ENCODE results near the gene CFAP97D1. TPM values are rescaled to one million over a fixed set of nuclear protein-coding genes. Genes with fewer than 3 reads are reported as not detected.
A peak's percentile ranks its signal among the peaks of the same experiment; 100 is the strongest.

The CFAP97D1 gene
- total RNA-seq, 1 experiment from 2014 or later: 0.13 TPM

DNA sequence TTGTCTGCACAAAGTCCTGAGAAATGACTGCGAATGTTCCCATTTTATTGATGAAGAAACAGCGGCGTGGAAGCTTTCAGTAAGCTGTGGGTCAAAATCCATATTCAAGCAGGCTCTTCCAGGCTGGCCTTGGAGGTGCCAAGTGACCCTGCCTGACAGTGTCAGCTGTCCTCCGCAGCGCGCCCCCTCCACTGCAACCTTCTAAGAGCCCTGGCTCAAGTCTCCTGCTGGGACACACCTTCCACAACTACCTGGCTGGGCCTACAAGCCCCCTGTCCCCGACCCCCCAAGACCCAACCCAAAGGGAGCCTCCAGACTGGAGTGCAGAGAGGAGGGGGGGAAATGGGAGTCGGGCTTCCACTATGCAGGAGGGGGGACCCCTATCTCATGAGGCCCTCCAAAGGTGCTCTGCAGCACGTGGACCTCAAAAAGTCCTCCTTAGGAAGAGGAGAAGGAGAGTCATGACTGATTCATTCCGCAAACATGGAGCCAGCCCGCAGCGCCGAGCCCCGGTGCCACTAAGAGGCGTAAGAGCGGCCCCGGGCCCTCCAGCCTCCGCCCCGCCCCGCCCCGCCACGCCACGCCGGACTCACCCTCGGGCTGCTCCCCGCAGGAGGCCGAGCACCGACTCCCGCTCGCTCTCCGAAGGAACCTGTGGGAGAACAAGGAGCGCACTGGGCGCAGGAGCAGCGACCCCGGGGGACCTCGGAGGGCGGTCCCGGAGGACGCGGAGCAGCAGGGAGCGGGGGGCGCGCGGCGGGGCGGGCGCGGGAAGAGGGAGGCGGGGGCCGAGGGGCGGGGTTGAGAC is 52.1 kb downstream of the CFAP97D1 start:
- TF ChIP-seq, protein P1, sequence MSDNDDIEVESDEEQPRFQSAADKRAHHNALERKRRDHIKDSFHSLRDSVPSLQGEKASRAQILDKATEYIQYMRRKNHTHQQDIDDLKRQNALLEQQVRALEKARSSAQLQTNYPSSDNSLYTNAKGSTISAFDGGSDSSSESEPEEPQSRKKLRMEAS (CRISPR knock-in tag; IDR thresholded peaks at IDR 0.05): peak; percentile 28
- no peak for TF ChIP-seq ZNF396 (CRISPR knock-in tag; IDR thresholded peaks at IDR 0.05; ENCODE audit: borderline replicate concordance)
- Mint-ChIP-seq H3K4me1 (peaks cover 26% of the 10 kb centered on the region), H3K36me3 (peaks cover 20% of the 10 kb centered on the region), H3K4me3 (peak overlapping the region; percentile 81), H3K27me3 (ENCODE audit: low read depth) (peaks cover 36% of the 10 kb centered on the region), H3K9me3 (peaks cover 10% of the 10 kb centered on the region), H3K27ac (no peak overlapping the region)
- ChIA-PET POLR2A (no interaction called here), CTCF (interaction anchor here (0.9 to 7.8 kb wide), 3 partner anchors 9 to 73 kb away, joined by 3 to 45 read pairs (median 4); partner anchors contain the start of gene CD300LG)
- DNase-seq (ENCODE audit: low spot score) (peak; percentile 40), ATAC-seq (peak; percentile 36)

DNA sequence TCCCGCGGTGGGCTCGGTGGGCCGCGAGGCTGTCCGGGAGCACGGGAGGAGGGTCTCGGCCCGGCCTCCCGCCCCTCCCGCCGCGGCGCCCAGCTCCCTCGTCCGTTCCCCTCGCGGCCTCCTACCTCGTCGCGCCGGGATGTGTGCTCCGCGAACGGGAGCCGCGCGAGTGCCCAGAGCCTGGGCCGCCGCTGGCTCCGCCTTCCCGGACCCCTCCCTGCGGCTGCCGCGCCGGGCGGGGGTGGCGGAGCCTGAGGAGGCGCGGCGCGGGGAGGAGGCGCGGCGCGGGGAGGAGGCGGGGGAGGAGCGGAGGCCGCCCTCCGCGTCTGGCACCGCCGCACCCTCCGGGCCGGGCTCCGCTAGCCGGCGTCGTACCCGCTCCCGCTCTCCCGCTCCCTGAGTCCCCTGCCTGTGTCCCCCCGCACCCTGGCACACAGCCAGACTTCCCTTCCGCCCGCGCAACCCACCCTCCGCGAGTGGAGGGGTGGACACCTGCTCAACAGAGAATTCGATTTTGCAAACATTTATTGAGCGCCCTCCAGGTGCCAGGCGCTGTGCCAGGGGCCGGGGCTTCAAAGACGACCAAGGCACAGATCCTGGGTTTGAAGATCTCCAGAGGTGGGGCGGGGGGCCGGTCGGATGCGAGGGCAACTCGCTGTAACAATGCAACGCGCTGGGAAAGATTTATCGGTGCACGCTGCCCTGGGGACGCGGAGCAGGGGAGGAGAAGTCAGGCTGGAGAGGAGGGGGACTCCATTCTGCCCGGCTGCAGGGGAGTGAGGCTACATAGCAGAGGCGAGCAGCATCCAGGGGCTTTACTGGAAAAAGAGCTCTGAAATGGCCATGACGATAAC is 53.0 kb downstream of the CFAP97D1 start, which contains the start of gene MPP3:
MPP3 (minus strand) TSS at position 171 of the 854 bp plus-strand sequence. CDS start 1,240 bp downstream, outside the sequence.
- H3K9me3 Mint-ChIP-seq: peaks cover 10% of the 10 kb centered on the region
- no peak within 1 kb of the TSS; the same call in 1 of the 2 replicates for H3K27ac Mint-ChIP-seq
- H3K27me3 Mint-ChIP-seq (ENCODE audit: low read depth): peaks cover 36% of the 10 kb centered on the region
- ATAC-seq: peak; percentile 82
- peaks cover 17% of the 10 kb centered on the region for H3K36me3 Mint-ChIP-seq
- peak within 1 kb of the TSS; percentile 86 for H3K4me3 Mint-ChIP-seq
- CTCF ChIA-PET: interaction anchor here (7.8 kb wide), 1 partner anchor 13 kb away, joined by 45 read pairs; the partner anchor contains the start of gene CD300LG
- peaks cover 26% of the 10 kb centered on the region for H3K4me1 Mint-ChIP-seq
- peak; percentile 53 for DNase-seq (ENCODE audit: low spot score)
- POLR2A ChIA-PET: no interaction called here
- no peak; the same call in 1 of the 2 replicates for TF ChIP-seq GABPB1 (CRISPR knock-in tag; IDR thresholded peaks at IDR 0.05)
- TF ChIP-seq MXD4 (CRISPR knock-in tag; IDR thresholded peaks at IDR 0.05; ENCODE audit: borderline replicate concordance): no peak
- 0 out of 2 replicates have a peak, but pooled peaks have one; percentile 42 for TF ChIP-seq TEAD1 (CRISPR knock-in tag; IDR thresholded peaks at IDR 0.05)
- TF ChIP-seq PRRX2 (CRISPR knock-in tag; IDR thresholded peaks at IDR 0.05): no peak
- TF ChIP-seq, protein P2, sequence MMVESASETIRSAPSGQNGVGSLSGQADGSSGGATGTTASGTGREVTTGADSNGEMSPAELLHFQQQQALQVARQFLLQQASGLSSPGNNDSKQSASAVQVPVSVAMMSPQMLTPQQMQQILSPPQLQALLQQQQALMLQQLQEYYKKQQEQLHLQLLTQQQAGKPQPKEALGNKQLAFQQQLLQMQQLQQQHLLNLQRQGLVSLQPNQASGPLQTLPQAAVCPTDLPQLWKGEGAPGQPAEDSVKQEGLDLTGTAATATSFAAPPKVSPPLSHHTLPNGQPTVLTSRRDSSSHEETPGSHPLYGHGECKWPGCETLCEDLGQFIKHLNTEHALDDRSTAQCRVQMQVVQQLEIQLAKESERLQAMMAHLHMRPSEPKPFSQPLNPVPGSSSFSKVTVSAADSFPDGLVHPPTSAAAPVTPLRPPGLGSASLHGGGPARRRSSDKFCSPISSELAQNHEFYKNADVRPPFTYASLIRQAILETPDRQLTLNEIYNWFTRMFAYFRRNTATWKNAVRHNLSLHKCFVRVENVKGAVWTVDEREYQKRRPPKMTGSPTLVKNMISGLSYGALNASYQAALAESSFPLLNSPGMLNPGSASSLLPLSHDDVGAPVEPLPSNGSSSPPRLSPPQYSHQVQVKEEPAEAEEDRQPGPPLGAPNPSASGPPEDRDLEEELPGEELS (CRISPR knock-in tag; IDR thresholded peaks at IDR 0.05): no peak
- 0 out of 2 replicates have a peak, but pooled peaks have one; percentile 19 for TF ChIP-seq CREM (CRISPR knock-in tag; IDR thresholded peaks at IDR 0.05)
- no peak for TF ChIP-seq NR3C1 (CRISPR knock-in tag; conservative IDR thresholded peaks at IDR 0.05; ENCODE audit: low read depth)
- TF ChIP-seq, protein P3, sequence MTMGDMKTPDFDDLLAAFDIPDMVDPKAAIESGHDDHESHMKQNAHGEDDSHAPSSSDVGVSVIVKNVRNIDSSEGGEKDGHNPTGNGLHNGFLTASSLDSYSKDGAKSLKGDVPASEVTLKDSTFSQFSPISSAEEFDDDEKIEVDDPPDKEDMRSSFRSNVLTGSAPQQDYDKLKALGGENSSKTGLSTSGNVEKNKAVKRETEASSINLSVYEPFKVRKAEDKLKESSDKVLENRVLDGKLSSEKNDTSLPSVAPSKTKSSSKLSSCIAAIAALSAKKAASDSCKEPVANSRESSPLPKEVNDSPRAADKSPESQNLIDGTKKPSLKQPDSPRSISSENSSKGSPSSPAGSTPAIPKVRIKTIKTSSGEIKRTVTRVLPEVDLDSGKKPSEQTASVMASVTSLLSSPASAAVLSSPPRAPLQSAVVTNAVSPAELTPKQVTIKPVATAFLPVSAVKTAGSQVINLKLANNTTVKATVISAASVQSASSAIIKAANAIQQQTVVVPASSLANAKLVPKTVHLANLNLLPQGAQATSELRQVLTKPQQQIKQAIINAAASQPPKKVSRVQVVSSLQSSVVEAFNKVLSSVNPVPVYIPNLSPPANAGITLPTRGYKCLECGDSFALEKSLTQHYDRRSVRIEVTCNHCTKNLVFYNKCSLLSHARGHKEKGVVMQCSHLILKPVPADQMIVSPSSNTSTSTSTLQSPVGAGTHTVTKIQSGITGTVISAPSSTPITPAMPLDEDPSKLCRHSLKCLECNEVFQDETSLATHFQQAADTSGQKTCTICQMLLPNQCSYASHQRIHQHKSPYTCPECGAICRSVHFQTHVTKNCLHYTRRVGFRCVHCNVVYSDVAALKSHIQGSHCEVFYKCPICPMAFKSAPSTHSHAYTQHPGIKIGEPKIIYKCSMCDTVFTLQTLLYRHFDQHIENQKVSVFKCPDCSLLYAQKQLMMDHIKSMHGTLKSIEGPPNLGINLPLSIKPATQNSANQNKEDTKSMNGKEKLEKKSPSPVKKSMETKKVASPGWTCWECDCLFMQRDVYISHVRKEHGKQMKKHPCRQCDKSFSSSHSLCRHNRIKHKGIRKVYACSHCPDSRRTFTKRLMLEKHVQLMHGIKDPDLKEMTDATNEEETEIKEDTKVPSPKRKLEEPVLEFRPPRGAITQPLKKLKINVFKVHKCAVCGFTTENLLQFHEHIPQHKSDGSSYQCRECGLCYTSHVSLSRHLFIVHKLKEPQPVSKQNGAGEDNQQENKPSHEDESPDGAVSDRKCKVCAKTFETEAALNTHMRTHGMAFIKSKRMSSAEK (CRISPR knock-in tag; IDR thresholded peaks at IDR 0.05; ENCODE audit: borderline replicate concordance): no peak
- TF ChIP-seq ZNF317 (CRISPR knock-in tag; IDR thresholded peaks at IDR 0.05; ENCODE audit: borderline replicate concordance, low read depth): no peak
- no peak for TF ChIP-seq OVOL2 (CRISPR knock-in tag; IDR thresholded peaks at IDR 0.05; ENCODE audit: borderline replicate concordance)
- TF ChIP-seq, protein P4, sequence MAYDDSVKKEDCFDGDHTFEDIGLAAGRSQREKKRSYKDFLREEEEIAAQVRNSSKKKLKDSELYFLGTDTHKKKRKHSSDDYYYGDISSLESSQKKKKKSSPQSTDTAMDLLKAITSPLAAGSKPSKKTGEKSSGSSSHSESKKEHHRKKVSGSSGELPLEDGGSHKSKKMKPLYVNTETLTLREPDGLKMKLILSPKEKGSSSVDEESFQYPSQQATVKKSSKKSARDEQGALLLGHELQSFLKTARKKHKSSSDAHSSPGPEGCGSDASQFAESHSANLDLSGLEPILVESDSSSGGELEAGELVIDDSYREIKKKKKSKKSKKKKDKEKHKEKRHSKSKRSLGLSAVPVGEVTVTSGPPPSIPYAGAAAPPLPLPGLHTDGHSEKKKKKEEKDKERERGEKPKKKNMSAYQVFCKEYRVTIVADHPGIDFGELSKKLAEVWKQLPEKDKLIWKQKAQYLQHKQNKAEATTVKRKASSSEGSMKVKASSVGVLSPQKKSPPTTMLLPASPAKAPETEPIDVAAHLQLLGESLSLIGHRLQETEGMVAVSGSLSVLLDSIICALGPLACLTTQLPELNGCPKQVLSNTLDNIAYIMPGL (CRISPR knock-in tag; IDR thresholded peaks at IDR 0.05): peak; percentile 32; the same call in 1 of the 2 replicates
- TF ChIP-seq, protein P5, sequence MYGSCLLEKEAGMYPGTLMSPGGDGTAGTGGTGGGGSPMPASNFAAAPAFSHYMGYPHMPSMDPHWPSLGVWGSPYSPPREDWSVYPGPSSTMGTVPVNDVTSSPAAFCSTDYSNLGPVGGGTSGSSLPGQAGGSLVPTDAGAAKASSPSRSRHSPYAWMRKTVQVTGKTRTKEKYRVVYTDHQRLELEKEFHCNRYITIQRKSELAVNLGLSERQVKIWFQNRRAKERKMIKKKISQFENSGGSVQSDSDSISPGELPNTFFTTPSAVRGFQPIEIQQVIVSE (CRISPR knock-in tag; IDR thresholded peaks at IDR 0.05; ENCODE audit: borderline replicate concordance): no peak
- TF ChIP-seq, protein P6, sequence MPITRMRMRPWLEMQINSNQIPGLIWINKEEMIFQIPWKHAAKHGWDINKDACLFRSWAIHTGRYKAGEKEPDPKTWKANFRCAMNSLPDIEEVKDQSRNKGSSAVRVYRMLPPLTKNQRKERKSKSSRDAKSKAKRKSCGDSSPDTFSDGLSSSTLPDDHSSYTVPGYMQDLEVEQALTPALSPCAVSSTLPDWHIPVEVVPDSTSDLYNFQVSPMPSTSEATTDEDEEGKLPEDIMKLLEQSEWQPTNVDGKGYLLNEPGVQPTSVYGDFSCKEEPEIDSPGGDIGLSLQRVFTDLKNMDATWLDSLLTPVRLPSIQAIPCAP (CRISPR knock-in tag; IDR thresholded peaks at IDR 0.05): no peak
- peak; percentile 77 for TF ChIP-seq ZNF263 (CRISPR knock-in tag; IDR thresholded peaks at IDR 0.05; ENCODE audit: low read depth)
- TF ChIP-seq, protein P7, sequence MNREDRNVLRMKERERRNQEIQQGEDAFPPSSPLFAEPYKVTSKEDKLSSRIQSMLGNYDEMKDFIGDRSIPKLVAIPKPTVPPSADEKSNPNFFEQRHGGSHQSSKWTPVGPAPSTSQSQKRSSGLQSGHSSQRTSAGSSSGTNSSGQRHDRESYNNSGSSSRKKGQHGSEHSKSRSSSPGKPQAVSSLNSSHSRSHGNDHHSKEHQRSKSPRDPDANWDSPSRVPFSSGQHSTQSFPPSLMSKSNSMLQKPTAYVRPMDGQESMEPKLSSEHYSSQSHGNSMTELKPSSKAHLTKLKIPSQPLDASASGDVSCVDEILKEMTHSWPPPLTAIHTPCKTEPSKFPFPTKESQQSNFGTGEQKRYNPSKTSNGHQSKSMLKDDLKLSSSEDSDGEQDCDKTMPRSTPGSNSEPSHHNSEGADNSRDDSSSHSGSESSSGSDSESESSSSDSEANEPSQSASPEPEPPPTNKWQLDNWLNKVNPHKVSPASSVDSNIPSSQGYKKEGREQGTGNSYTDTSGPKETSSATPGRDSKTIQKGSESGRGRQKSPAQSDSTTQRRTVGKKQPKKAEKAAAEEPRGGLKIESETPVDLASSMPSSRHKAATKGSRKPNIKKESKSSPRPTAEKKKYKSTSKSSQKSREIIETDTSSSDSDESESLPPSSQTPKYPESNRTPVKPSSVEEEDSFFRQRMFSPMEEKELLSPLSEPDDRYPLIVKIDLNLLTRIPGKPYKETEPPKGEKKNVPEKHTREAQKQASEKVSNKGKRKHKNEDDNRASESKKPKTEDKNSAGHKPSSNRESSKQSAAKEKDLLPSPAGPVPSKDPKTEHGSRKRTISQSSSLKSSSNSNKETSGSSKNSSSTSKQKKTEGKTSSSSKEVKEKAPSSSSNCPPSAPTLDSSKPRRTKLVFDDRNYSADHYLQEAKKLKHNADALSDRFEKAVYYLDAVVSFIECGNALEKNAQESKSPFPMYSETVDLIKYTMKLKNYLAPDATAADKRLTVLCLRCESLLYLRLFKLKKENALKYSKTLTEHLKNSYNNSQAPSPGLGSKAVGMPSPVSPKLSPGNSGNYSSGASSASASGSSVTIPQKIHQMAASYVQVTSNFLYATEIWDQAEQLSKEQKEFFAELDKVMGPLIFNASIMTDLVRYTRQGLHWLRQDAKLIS (CRISPR knock-in tag; IDR thresholded peaks at IDR 0.05; ENCODE audit: borderline replicate concordance): no peak
